SK-N-SH (cell line): ENCODE measurements around the gene STAC3.

ENCODE experiments used
- CTCF ChIP-seq: fragments of 200-600 bp; sonication (generic); IDR thresholded peaks from 2 replicates; pipeline ENCODE4 v1.6.1; 2017; ENCODE audit warnings: antibody characterized with exemption, mild to moderate bottlenecking, moderate library complexity
- EP300 ChIP-seq, 2 experiments: IDR thresholded peaks; 2 replicates each; pipeline versions ENCODE4 v1.4.0 to v1.6.1; 2012; ENCODE audit warnings: borderline replicate concordance in 1 of 2, low read depth in 1 of 2, low read length in 1 of 2
- GABPA ChIP-seq: IDR thresholded peaks from 2 replicates; pipeline ENCODE4 v1.4.0; 2012; ENCODE audit warnings: low read depth, mild to moderate bottlenecking
- POLR2AphosphoS5 ChIP-seq: IDR thresholded peaks from 2 replicates; pipeline ENCODE4 v1.6.1; 2012; ENCODE audit warnings: low read depth, low read length
- RXRA ChIP-seq: IDR thresholded peaks from 2 replicates; pipeline ENCODE4 v1.4.0; 2012; ENCODE audit warnings: low read depth, mild to moderate bottlenecking, borderline replicate concordance
- YY1 ChIP-seq: IDR thresholded peaks from 2 replicates; pipeline ENCODE4 v1.4.0; 2012; ENCODE audit warnings: low read depth, mild to moderate bottlenecking

- TF ChIP-seq EP300 (IDR thresholded peaks at IDR 0.05; ENCODE audit: borderline replicate concordance in 1 of 2, low read depth in 1 of 2, low read length in 1 of 2) (no peak), YY1 (no peak), POLR2AphosphoS5 (no peak), RXRA (no peak), CTCF (no peak), GABPA (no peak)
Measured at GRCh38 chr12:57196439-57196838, 54.5 kb downstream of the STAC3 start.
